ENCODE results near the gene SPAM1.

DNA sequence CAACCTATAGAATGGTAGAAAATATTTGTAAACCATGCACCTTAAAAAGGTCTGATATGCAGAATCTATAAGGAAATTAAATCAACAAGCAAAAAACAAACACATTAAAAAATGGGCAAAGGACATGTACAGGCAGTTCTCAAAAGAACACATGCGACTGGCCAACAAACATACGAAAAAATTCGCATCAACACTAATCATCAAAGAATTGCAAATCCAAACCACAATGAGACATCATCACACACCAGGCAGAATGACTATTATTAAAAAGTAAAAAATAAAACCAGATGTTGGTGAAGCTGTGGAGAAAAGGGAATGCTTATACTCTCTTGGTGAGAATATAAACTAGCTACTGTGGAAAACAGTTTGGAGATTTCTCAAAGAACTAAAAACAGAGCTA, 74.7 kb downstream of the SPAM1 start:
- TF ChIP-seq, protein P1, sequence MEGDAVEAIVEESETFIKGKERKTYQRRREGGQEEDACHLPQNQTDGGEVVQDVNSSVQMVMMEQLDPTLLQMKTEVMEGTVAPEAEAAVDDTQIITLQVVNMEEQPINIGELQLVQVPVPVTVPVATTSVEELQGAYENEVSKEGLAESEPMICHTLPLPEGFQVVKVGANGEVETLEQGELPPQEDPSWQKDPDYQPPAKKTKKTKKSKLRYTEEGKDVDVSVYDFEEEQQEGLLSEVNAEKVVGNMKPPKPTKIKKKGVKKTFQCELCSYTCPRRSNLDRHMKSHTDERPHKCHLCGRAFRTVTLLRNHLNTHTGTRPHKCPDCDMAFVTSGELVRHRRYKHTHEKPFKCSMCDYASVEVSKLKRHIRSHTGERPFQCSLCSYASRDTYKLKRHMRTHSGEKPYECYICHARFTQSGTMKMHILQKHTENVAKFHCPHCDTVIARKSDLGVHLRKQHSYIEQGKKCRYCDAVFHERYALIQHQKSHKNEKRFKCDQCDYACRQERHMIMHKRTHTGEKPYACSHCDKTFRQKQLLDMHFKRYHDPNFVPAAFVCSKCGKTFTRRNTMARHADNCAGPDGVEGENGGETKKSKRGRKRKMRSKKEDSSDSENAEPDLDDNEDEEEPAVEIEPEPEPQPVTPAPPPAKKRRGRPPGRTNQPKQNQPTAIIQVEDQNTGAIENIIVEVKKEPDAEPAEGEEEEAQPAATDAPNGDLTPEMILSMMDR (IDR thresholded peaks at IDR 0.05), result no peak
- TF ChIP-seq, protein P2, sequence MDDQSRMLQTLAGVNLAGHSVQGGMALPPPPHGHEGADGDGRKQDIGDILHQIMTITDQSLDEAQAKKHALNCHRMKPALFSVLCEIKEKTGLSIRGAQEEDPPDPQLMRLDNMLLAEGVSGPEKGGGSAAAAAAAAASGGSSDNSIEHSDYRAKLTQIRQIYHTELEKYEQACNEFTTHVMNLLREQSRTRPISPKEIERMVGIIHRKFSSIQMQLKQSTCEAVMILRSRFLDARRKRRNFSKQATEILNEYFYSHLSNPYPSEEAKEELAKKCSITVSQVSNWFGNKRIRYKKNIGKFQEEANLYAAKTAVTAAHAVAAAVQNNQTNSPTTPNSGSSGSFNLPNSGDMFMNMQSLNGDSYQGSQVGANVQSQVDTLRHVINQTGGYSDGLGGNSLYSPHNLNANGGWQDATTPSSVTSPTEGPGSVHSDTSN (IDR thresholded peaks at IDR 0.05), result no peak
- TF ChIP-seq ZNF302 (CRISPR knock-in tag; IDR thresholded peaks at IDR 0.05), result no peak
- TF ChIP-seq SMC3 (IDR thresholded peaks at IDR 0.05), result no peak

Data from A549 (cell line).